GM23338 (cell line): ENCODE data around the gene EYA3. TPM values are rescaled to one million over a fixed set of nuclear protein-coding genes. Genes with fewer than 3 reads are reported as not detected.

ENCODE experiments used
- ATAC-seq: fragments of 200-7000 bp; cut with Tn5 transposase; 3 replicates; pipeline ENCODE4 v1.9.1; 2020
- DNase-seq: peaks from one replicate; pipeline ENCODE4 v3.0.0-alpha.2; 2015; ENCODE audit warnings: low spot score
- H2AFZ ChIP-seq: fragments of 200-600 bp; sonication (generic); 2 replicates; pipeline ENCODE4 v1.8.0; 2016; ENCODE audit warnings: antibody characterized with exemption, mild to moderate bottlenecking, moderate library complexity
- H3F3A ChIP-seq: fragments of 200-600 bp; sonication (generic); replicated peaks from 2 replicates; pipeline ENCODE4 v1.8.0; 2017; ENCODE audit warnings: antibody characterized with exemption, mixed run types, low read depth
- H3K27ac ChIP-seq: fragments of 200-600 bp; sonication (generic); 2 replicates; pipeline ENCODE4 v1.6.1; 2016; ENCODE audit warnings: low read depth
- H3K27me3 ChIP-seq: fragments of 200-600 bp; sonication (generic); 2 replicates; pipeline ENCODE4 v1.8.0; 2016; ENCODE audit warnings: mild to moderate bottlenecking, mixed run types, moderate library complexity; ENCODE audit not compliant: insufficient read depth
- H3K36me3 ChIP-seq: fragments of 200-600 bp; sonication (generic); 2 replicates; pipeline ENCODE4 v1.8.0; 2016; ENCODE audit warnings: mild to moderate bottlenecking; ENCODE audit not compliant: insufficient read depth
- H3K4me1 ChIP-seq: fragments of 200-600 bp; sonication (generic); 2 replicates; pipeline ENCODE4 v1.8.0; 2016; ENCODE audit warnings: mild to moderate bottlenecking, moderate library complexity; ENCODE audit not compliant: insufficient read depth
- H3K4me2 ChIP-seq: fragments of 200-600 bp; sonication (generic); 2 replicates; pipeline ENCODE4 v1.7.1; 2017; ENCODE audit warnings: mixed run types
- H3K4me3 ChIP-seq: fragments of 200-600 bp; sonication (generic); 2 replicates; pipeline ENCODE4 v1.6.1; 2016; ENCODE audit warnings: mixed run types
- H3K79me2 ChIP-seq: fragments of 200-600 bp; sonication (generic); replicated peaks from 2 replicates; pipeline ENCODE4 v1.8.0; 2017; ENCODE audit warnings: mild to moderate bottlenecking; ENCODE audit not compliant: insufficient read depth
- H3K9me2 ChIP-seq: fragments of 200-600 bp; sonication (generic); 2 replicates; pipeline ENCODE4 v1.8.0; 2017; ENCODE audit not compliant: insufficient read depth
- H4K20me1 ChIP-seq: fragments of 200-600 bp; sonication (generic); replicated peaks from 2 replicates; pipeline ENCODE4 v1.8.0; 2017; ENCODE audit warnings: mild to moderate bottlenecking; ENCODE audit not compliant: insufficient read depth
- H3K27ac Mint-ChIP-seq: 2 replicates; pipeline ENCODE4 v1.8.0; 2020; ENCODE audit warnings: inconsistent platforms, mild to moderate bottlenecking, moderate library complexity, mixed read lengths
- H3K27me3 Mint-ChIP-seq: 3 replicates; pipeline ENCODE4 v1.8.0; 2022; ENCODE audit warnings: low read depth, mild to moderate bottlenecking, moderate library complexity, mixed read lengths, inconsistent platforms; ENCODE audit not compliant: insufficient read depth, poor library complexity
- H3K36me3 Mint-ChIP-seq: 3 replicates; pipeline ENCODE4 v1.8.0; 2021; ENCODE audit warnings: low read depth, mild to moderate bottlenecking, inconsistent platforms, moderate library complexity, mixed read lengths
- H3K4me1 Mint-ChIP-seq: 3 replicates; pipeline ENCODE4 v1.8.0; 2020; ENCODE audit warnings: mild to moderate bottlenecking, inconsistent platforms, mixed read lengths
- H3K4me3 Mint-ChIP-seq: 3 replicates; pipeline ENCODE4 v1.8.0; 2021; ENCODE audit warnings: moderate library complexity, mild to moderate bottlenecking, inconsistent platforms, mixed read lengths
- H3K9me3 Mint-ChIP-seq: 3 replicates; pipeline ENCODE4 v1.8.0; 2020; ENCODE audit warnings: moderate library complexity, mild to moderate bottlenecking, inconsistent platforms, mixed read lengths
- CREB1 ChIP-seq: fragments of 250-450 bp; sonication (Bioruptor Pico); IDR thresholded peaks from 2 replicates; pipeline ENCODE4 v1.5.0; 2020; ENCODE audit warnings: low read depth, mild to moderate bottlenecking, moderate library complexity
- EZH2 ChIP-seq: fragments of 200-600 bp; sonication (generic); IDR thresholded peaks from one replicate; pipeline ENCODE4 v1.8.0; 2017; ENCODE audit warnings: antibody characterized with exemption, mild to moderate bottlenecking, low read depth; ENCODE audit not compliant: unreplicated experiment
- EZH2phosphoT487 ChIP-seq: fragments of 200-600 bp; sonication (generic); IDR thresholded peaks from one replicate; pipeline ENCODE4 v1.8.1; 2018; ENCODE audit warnings: antibody characterized with exemption; ENCODE audit not compliant: unreplicated experiment
- JUNB ChIP-seq: IDR thresholded peaks from one replicate; pipeline ENCODE4 v1.6.1; 2016; ENCODE audit warnings: antibody characterized with exemption; ENCODE audit not compliant: unreplicated experiment
- NANOG ChIP-seq: IDR thresholded peaks from 2 replicates; pipeline ENCODE4 v1.6.1; 2016; ENCODE audit warnings: antibody characterized with exemption, borderline replicate concordance
- POLR2AphosphoS5 ChIP-seq: IDR thresholded peaks from 2 replicates; pipeline ENCODE4 v1.6.1; 2016; ENCODE audit warnings: antibody characterized with exemption, low read depth
- REST ChIP-seq: IDR thresholded peaks from one replicate; pipeline ENCODE4 v1.6.1; 2018; ENCODE audit warnings: antibody characterized with exemption; ENCODE audit not compliant: unreplicated experiment
- ZNF114 ChIP-seq: fragments of 250-450 bp; sonication (Bioruptor Pico); IDR thresholded peaks from 2 replicates; pipeline ENCODE4 v1.5.0; 2020; ENCODE audit warnings: mild to moderate bottlenecking, moderate library complexity
- ZNF331 ChIP-seq: fragments of 250-450 bp; sonication (Bioruptor Pico); IDR thresholded peaks from 2 replicates; pipeline ENCODE4 v1.5.0; 2020; ENCODE audit warnings: low read depth, mild to moderate bottlenecking, moderate library complexity
- polyA plus RNA-seq: library from polyadenylated mRNA; unstranded; fragments of >200 nt; fragmentation: Nextera tagmentation; extraction: Ambion mirVana; gene quantifications from 2 replicates; pipeline ENCODE4 v1.2.1, GENCODE V29; 2016
- total RNA-seq: library from RNA; depleted of rRNA; stranded (reverse); fragments of >200 nt; shearing (Covaris generic); gene quantifications from 2 replicates; pipeline ENCODE4 v1.2.3, GENCODE V29; 2014
- TF ChIP-seq, protein P1 (sequence below): fragments of 250-450 bp; sonication (Bioruptor Pico); IDR thresholded peaks from 2 replicates; pipeline ENCODE4 v1.5.0; 2020; ENCODE audit warnings: mild to moderate bottlenecking, moderate library complexity
- TF ChIP-seq, protein P2 (sequence below): IDR thresholded peaks from 2 replicates; pipeline ENCODE4 v1.6.1; 2016; ENCODE audit warnings: antibody characterized with exemption

The EYA3 gene
- total and polyA plus RNA-seq, 2 experiments from 2014 or later: 12.5 to 33.6 TPM

DNA sequence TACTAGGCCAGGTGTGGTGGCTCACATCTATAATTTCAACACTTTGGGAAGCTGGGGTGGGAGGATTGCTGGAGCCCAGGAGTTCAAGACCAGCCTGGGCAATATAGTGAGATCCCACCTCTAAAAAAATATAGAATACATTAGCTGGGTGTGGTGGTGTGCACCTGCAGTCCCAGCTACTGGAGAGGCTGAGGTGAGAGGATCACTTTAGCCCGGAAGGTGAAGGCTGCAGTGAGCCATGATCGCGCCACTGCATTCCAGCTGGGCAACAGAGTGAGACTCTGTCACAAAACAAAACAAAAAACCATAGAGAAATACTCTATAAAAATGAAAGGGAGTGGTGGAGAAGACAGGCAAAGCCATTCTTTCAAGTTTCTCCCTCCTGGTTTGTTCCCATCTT, 62.1 kb downstream of the EYA3 start (continued):
- TF ChIP-seq REST: no peak
- TF ChIP-seq ZNF331 (CRISPR knock-in tag): no peak
- TF ChIP-seq EZH2phosphoT487: no peak
- TF ChIP-seq ZNF114: no peak

DNA sequence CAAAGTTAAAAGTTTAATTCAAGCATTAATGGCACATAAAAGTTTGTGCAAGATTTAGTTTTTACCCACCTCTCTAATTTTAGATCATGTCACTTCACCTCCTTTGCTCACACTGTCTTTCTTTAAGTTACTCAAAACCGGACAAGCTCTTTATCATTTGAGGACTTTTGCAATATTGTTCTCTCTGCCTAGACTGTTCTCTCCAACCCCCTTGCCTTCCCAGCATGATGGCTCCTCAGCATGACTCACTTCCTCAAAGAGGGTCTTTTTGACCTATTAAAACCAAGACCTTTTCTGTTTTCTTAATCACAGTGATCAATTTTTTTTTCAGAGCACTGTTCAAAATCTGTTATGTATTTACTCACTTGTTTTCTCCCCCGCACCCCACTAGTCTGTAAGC, 67.3 kb downstream of the EYA3 start:
- no peak overlapping the region for H2AFZ ChIP-seq
- H4K20me1 ChIP-seq: peaks cover 6% of the 10 kb centered on the region; the same call in 1 of the 2 replicates
- no peaks in the 10 kb centered on the region for H3K36me3 ChIP-seq
- H3K9me2 ChIP-seq: no peaks in the 10 kb centered on the region
- peak overlapping the region; percentile 58; the same call in 1 of the 2 replicates for H3K4me2 ChIP-seq
- no peak overlapping the region for H3K4me3 ChIP-seq
- no peaks in the 10 kb centered on the region for H3F3A ChIP-seq
- peak overlapping the region; percentile 64 for H3K27ac Mint-ChIP-seq
- no peaks in the 10 kb centered on the region; the same call in 1 of the 2 replicates for H3K79me2 ChIP-seq
- H3K27me3 ChIP-seq: no peaks in the 10 kb centered on the region
- H3K36me3 Mint-ChIP-seq: peaks cover 10% of the 10 kb centered on the region; the same call in 2 of the 3 replicates
- no peaks in the 10 kb centered on the region for H3K9me3 Mint-ChIP-seq
- DNase-seq (peak; percentile 3), ATAC-seq (no peak)
- H3K27me3 Mint-ChIP-seq: no peaks in the 10 kb centered on the region
- H3K4me1 ChIP-seq: peaks cover 9% of the 10 kb centered on the region
- H3K27ac ChIP-seq: no peak overlapping the region
- peak overlapping the region; percentile 4; the same call in 1 of the 3 replicates for H3K4me3 Mint-ChIP-seq
- peaks cover 8% of the 10 kb centered on the region for H3K4me1 Mint-ChIP-seq
- TF ChIP-seq ZNF331 (CRISPR knock-in tag) (no peak), EZH2 (no peak), CREB1 (CRISPR knock-in tag) (no peak), JUNB (no peak), REST (no peak), POLR2AphosphoS5 (no peak), NANOG (no peak), EZH2phosphoT487 (no peak)
- TF ChIP-seq, protein P1, sequence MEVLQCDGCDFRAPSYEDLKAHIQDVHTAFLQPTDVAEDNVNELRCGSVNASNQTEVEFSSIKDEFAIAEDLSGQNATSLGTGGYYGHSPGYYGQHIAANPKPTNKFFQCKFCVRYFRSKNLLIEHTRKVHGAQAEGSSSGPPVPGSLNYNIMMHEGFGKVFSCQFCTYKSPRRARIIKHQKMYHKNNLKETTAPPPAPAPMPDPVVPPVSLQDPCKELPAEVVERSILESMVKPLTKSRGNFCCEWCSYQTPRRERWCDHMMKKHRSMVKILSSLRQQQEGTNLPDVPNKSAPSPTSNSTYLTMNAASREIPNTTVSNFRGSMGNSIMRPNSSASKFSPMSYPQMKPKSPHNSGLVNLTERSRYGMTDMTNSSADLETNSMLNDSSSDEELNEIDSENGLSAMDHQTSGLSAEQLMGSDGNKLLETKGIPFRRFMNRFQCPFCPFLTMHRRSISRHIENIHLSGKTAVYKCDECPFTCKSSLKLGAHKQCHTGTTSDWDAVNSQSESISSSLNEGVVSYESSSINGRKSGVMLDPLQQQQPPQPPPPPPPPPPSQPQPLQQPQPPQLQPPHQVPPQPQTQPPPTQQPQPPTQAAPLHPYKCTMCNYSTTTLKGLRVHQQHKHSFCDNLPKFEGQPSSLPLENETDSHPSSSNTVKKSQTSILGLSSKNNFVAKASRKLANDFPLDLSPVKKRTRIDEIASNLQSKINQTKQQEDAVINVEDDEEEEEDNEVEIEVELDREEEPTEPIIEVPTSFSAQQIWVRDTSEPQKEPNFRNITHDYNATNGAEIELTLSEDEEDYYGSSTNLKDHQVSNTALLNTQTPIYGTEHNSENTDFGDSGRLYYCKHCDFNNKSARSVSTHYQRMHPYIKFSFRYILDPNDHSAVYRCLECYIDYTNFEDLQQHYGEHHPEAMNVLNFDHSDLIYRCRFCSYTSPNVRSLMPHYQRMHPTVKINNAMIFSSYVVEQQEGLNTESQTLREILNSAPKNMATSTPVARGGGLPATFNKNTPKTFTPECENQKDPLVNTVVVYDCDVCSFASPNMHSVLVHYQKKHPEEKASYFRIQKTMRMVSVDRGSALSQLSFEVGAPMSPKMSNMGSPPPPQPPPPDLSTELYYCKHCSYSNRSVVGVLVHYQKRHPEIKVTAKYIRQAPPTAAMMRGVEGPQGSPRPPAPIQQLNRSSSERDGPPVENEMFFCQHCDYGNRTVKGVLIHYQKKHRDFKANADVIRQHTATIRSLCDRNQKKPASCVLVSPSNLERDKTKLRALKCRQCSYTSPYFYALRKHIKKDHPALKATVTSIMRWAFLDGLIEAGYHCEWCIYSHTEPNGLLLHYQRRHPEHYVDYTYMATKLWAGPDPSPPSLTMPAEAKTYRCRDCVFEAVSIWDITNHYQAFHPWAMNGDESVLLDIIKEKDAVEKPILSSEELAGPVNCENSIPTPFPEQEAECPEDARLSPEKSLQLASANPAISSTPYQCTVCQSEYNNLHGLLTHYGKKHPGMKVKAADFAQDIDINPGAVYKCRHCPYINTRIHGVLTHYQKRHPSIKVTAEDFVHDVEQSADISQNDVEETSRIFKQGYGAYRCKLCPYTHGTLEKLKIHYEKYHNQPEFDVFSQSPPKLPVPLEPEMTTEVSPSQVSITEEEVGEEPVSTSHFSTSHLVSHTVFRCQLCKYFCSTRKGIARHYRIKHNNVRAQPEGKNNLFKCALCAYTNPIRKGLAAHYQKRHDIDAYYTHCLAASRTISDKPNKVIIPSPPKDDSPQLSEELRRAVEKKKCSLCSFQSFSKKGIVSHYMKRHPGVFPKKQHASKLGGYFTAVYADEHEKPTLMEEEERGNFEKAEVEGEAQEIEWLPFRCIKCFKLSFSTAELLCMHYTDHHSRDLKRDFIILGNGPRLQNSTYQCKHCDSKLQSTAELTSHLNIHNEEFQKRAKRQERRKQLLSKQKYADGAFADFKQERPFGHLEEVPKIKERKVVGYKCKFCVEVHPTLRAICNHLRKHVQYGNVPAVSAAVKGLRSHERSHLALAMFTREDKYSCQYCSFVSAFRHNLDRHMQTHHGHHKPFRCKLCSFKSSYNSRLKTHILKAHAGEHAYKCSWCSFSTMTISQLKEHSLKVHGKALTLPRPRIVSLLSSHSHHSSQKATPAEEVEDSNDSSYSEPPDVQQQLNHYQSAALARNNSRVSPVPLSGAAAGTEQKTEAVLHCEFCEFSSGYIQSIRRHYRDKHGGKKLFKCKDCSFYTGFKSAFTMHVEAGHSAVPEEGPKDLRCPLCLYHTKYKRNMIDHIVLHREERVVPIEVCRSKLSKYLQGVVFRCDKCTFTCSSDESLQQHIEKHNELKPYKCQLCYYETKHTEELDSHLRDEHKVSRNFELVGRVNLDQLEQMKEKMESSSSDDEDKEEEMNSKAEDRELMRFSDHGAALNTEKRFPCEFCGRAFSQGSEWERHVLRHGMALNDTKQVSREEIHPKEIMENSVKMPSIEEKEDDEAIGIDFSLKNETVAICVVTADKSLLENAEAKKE: no peak
- TF ChIP-seq, protein P2, sequence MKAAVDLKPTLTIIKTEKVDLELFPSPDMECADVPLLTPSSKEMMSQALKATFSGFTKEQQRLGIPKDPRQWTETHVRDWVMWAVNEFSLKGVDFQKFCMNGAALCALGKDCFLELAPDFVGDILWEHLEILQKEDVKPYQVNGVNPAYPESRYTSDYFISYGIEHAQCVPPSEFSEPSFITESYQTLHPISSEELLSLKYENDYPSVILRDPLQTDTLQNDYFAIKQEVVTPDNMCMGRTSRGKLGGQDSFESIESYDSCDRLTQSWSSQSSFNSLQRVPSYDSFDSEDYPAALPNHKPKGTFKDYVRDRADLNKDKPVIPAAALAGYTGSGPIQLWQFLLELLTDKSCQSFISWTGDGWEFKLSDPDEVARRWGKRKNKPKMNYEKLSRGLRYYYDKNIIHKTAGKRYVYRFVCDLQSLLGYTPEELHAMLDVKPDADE: no peak
